Ascending aorta (tissue), 2 donors: Measurements from ENCODE around the gene STON2. TPM values are rescaled to one million over a fixed set of nuclear protein-coding genes. Genes with fewer than 3 reads are reported as not detected.

Experiments
- DNase-seq, 2 donors: peaks; one replicate each; pipeline ENCODE4 v3.0.0-alpha.2; 2019; ENCODE audit warnings: low spot score in 2 of 2
- H3K27ac ChIP-seq, 2 donors: fragments of 200-600 bp; sonication (generic); one replicate each; pipeline ENCODE4 v1.5.1; 2016 to 2017; ENCODE audit warnings: mild to moderate bottlenecking in 1 of 2
- H3K27me3 ChIP-seq: fragments of 200-600 bp; sonication (generic); one replicate; pipeline ENCODE4 v1.5.1; 2017
- H3K36me3 ChIP-seq, 2 donors: fragments of 200-600 bp; sonication (generic); one replicate each; pipeline ENCODE4 v1.5.1; 2016
- H3K4me1 ChIP-seq, 2 donors: fragments of 200-600 bp; sonication (generic); one replicate each; pipeline ENCODE4 v1.5.1; 2016 to 2017; ENCODE audit warnings: mild to moderate bottlenecking in 1 of 2
- H3K4me3 ChIP-seq, 2 donors: fragments of 200-600 bp; sonication (generic); one replicate each; pipeline ENCODE4 v1.5.1; 2016 to 2017; ENCODE audit warnings: mild to moderate bottlenecking in 1 of 2
- H3K9me3 ChIP-seq, 2 donors: fragments of 200-600 bp; sonication (generic); one replicate each; pipeline ENCODE4 v1.5.1; 2016
- intact Hi-C: fragments of 100-400 bp; cut with DNase I; formaldehyde crosslinking; loops from one replicate; pipeline ENCODE4 v1.15.1; 2023
- total RNA-seq: library from RNA; depleted of rRNA; stranded (reverse); fragments of >200 nt; gene quantifications from one replicate; pipeline ENCODE4 v1.1.0, GENCODE V29; 2016
- TF ChIP-seq, protein P1 (sequence below), 3 experiments: fragments of 200-600 bp in 2 of 3; fragments of 450-650 bp in 1 of 3; sonication (generic) in 2 of 3; IDR thresholded peaks; one replicate each; pipeline ENCODE4 v1.5.1; 2016 to 2019; ENCODE audit warnings: antibody characterized with exemption in 3 of 3, mild to moderate bottlenecking in 1 of 3, moderate library complexity in 1 of 3

The STON2 gene
- total RNA-seq, 1 donor from 2014 or later, result 54.0 TPM

DNA sequence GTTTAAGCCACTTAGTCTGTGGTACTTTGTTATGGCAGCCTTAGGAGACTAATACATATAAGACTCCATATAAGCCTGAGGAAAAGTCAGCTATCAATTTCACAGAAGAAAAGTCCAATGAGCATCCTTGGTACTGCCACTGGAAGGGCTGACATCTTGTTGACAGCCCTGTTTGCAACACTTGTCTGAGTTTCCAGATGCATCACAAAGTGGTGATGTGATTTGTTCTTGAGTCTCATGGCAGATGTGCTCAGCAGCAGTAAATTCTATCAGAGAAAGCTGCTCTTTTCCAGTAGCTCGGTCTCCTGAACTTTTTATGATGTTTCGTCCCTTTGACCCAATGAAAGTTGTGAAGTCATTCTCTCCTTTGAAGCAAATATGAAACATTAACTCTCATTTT, 54.3 kb downstream of the STON2 start:
- intact Hi-C loops, result no loop called here
- Histone ChIP-seq H3K9me3 (no peaks in the 10 kb centered on the region), H3K4me1 (no peaks in the 10 kb centered on the region), H3K27ac (no peak overlapping the region), H3K36me3 (no peaks in the 10 kb centered on the region), H3K27me3 (no peaks in the 10 kb centered on the region), H3K4me3 (no peak overlapping the region)
- DNase-seq, result no peak
- TF ChIP-seq, protein P1, sequence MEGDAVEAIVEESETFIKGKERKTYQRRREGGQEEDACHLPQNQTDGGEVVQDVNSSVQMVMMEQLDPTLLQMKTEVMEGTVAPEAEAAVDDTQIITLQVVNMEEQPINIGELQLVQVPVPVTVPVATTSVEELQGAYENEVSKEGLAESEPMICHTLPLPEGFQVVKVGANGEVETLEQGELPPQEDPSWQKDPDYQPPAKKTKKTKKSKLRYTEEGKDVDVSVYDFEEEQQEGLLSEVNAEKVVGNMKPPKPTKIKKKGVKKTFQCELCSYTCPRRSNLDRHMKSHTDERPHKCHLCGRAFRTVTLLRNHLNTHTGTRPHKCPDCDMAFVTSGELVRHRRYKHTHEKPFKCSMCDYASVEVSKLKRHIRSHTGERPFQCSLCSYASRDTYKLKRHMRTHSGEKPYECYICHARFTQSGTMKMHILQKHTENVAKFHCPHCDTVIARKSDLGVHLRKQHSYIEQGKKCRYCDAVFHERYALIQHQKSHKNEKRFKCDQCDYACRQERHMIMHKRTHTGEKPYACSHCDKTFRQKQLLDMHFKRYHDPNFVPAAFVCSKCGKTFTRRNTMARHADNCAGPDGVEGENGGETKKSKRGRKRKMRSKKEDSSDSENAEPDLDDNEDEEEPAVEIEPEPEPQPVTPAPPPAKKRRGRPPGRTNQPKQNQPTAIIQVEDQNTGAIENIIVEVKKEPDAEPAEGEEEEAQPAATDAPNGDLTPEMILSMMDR (IDR thresholded peaks at IDR 0.05), result no peak

DNA sequence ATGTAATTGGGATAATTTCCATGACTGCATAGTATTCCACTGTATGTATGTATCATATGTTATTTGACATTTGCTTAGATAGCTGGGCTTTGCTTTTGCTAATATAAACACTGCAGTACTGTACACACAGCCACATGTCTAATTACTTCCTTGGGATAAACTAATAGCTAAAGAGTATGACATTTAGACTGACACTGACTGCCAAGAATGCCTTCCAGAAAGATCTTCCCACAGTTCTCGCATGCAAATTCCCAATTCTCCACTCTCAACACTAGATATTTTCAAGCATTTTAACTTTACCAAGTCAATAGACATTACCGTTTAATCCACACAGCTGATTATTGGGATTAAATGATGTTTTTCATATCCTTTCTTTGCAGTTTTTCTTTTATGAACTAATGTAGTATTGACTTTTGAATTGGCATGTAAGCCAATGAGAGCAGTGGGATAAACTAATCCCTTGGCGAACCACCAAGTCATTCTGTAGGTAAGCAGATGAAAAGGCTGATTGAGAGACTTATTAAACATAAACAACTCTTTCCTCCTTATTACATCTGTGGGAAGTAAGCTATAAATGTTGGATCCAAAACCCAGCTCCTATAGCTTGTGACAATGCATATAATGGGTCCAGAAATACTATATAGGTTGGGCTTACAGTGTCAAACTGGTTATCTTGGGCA, 55.5 kb downstream of the STON2 start:
- TF ChIP-seq, protein P1 (IDR thresholded peaks at IDR 0.05), result no peak
- Histone ChIP-seq H3K27me3 (no peaks in the 10 kb centered on the region), H3K27ac (no peak overlapping the region), H3K9me3 (no peaks in the 10 kb centered on the region), H3K36me3 (no peaks in the 10 kb centered on the region), H3K4me3 (no peak overlapping the region), H3K4me1 (no peaks in the 10 kb centered on the region)
- no peak for DNase-seq
- intact Hi-C loops, result no loop called here

DNA sequence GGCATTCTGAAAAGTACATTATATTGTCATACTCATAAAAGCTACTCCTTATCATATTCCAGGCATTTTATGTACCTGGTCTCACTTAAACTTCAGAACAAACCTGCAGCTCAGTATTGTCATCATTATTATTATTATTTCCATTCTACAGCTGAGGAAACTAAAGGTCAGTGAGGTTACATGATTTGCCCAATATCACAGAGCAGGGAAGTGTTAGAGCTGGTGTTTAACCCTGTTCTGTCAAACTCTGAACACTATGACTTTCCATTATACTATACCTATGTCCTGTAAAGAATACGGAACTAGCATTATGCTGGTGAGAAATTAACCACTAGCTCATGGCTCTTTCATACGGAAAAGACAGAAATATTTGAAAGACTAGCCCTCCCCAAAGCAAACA, 56.4 kb downstream of the STON2 start:
- Histone ChIP-seq H3K36me3 (no peaks in the 10 kb centered on the region), H3K27ac (no peak overlapping the region), H3K9me3 (no peaks in the 10 kb centered on the region), H3K4me3 (no peak overlapping the region), H3K27me3 (no peaks in the 10 kb centered on the region), H3K4me1 (no peaks in the 10 kb centered on the region)
- intact Hi-C loops, result no loop called here
- TF ChIP-seq, protein P1 (IDR thresholded peaks at IDR 0.05), result no peak
- no peak for DNase-seq

DNA sequence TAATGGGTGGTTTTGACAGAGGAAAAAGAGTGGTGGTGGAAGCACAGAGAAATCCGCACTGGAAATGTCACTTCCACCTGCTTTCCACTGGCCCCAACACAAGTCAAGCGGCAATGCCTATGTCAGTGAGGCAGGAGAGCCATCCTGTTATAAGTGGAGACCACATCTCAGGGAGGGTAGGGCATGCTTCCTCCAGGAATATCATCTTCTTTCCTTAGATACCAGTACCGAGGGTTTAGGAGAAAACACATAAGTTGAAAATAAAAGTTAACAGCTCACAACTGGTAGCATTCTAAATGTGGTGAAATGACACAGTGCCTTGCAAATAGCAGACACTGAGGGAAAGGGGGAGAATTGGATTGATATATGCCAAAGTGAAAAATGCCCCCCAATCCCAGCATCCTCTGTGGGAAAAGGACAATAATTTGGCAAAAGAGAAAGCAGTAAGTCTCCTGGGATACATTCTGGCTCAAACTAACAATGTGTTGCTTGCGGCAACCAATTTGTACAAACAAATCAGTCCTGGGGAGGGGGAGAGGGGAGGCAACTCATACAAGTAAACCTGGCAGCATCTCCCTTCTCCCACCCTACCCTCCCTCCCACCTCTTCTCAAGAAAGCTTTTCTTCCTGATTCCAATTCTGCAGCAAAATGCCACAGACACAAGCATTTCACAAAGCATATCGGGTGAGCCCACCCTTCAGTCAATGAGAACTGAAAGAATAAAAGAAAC, 57.1 kb downstream of the STON2 start:
- no peak overlapping the region for H3K27ac ChIP-seq
- H3K36me3 ChIP-seq, result no peaks in the 10 kb centered on the region
- no peaks in the 10 kb centered on the region for H3K9me3 ChIP-seq
- no peak overlapping the region for H3K4me3 ChIP-seq
- DNase-seq, result no peak
- no peaks in the 10 kb centered on the region for H3K27me3 ChIP-seq
- H3K4me1 ChIP-seq, result no peaks in the 10 kb centered on the region
- intact Hi-C loops, result no loop called here
- TF ChIP-seq, protein P1 (IDR thresholded peaks at IDR 0.05), result no peak

DNA sequence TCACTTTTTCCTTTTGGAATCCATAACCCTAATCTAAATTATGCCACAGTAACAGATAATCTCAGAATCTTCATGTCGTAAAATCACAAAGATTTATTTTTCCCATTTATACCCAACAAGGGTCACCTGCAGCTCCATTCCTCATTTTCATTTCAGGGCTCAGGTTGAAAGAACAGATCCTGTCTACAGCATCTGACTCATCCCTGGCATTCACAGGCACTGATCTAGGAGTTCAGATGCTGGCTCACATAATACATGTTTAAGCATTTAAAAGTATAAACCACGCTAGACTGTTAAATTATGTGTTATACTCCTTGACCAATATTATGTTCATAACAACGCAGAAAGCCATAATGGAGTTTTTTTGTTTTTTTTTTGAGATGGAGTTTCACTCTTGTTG, 58.3 kb downstream of the STON2 start:
- no peaks in the 10 kb centered on the region for H3K9me3 ChIP-seq
- H3K27me3 ChIP-seq, result no peaks in the 10 kb centered on the region
- DNase-seq, result no peak
- no peaks in the 10 kb centered on the region for H3K4me1 ChIP-seq
- intact Hi-C loops, result no loop called here
- TF ChIP-seq, protein P1 (IDR thresholded peaks at IDR 0.05), result no peak
- no peak overlapping the region for H3K4me3 ChIP-seq
- H3K36me3 ChIP-seq, result no peaks in the 10 kb centered on the region
- H3K27ac ChIP-seq, result no peak overlapping the region
